ENCODE data around the gene ATP8B1. TPM values are rescaled to one million over a fixed set of nuclear protein-coding genes. Genes with fewer than 3 reads are reported as not detected.
A peak's percentile ranks its signal among the peaks of the same experiment; 100 is the strongest.

The ATP8B1 gene
- total RNA-seq, 4 donors from 2014 or later = 120 to 321 (median 252) TPM

DNA sequence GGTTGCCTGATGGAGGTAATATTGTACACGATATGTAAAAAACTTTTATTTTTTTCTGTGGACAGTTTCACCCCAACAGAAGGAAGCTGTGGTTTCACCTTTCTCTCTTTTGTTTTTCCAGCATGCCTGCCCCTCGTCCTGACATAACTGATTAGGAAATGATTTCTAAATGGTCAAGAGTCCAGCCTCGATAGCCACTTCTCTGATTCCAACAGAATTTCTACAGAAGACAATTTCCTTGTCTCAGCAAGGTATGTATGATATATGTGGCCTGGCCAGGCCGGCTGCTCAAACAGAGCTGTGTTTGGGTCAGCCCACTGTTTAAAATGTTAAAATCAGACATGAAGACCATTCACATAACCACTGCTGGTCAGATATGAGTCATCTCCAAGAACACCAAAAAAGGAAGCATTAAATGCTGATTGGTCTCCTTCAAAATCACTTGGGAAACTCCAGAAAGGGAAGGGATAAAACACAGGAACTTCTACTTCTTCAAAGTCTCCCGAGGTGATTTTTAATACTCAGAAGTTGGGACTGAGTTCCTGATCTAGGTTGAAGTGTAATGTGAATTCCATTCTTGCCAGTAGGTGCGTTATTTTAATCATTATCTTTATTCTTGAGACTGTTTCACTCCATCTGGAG is 22.3 kb downstream of the ATP8B1 start:
- WGBS, 2 donors (ENCODE audit: low coverage in 1 of 2) = 5 to 18% methylated on average over 6 of the region's 6 CpGs
- intact Hi-C loops (cut with DNase I; ENCODE audit: low total_unique reads) = no loop called here
- no peaks in the 10 kb centered on the region for H3K9me3 ChIP-seq
- no peak overlapping the region for H3K4me3 ChIP-seq
- peaks cover 14 to 90% (median 53%) of the 10 kb centered on the region in 4 donors for H3K4me1 ChIP-seq
- H3K36me3 ChIP-seq = no peaks in the 10 kb centered on the region
- TF ChIP-seq, protein P1, sequence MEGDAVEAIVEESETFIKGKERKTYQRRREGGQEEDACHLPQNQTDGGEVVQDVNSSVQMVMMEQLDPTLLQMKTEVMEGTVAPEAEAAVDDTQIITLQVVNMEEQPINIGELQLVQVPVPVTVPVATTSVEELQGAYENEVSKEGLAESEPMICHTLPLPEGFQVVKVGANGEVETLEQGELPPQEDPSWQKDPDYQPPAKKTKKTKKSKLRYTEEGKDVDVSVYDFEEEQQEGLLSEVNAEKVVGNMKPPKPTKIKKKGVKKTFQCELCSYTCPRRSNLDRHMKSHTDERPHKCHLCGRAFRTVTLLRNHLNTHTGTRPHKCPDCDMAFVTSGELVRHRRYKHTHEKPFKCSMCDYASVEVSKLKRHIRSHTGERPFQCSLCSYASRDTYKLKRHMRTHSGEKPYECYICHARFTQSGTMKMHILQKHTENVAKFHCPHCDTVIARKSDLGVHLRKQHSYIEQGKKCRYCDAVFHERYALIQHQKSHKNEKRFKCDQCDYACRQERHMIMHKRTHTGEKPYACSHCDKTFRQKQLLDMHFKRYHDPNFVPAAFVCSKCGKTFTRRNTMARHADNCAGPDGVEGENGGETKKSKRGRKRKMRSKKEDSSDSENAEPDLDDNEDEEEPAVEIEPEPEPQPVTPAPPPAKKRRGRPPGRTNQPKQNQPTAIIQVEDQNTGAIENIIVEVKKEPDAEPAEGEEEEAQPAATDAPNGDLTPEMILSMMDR (IDR thresholded peaks at IDR 0.05) = no peak
- TF ChIP-seq POLR2A (IDR thresholded peaks at IDR 0.05) (no peak), EP300 (IDR thresholded peaks at IDR 0.05; ENCODE audit: low read depth) (no peak), POLR2AphosphoS5 (IDR thresholded peaks at IDR 0.05) (peak in 1 of 3 donors; percentile 2)
- no peak for DNase-seq
- peak overlapping the region; percentile 52 to 79 (median 68) for H3K27ac ChIP-seq
- no peaks in the 10 kb centered on the region for H3K27me3 ChIP-seq
- in situ Hi-C loops (cut with MboI; ENCODE audit: low pct_ligation_motif_present in 1 of 4, low pct_unique_long_range_greater_than_20kb in 1 of 4, low sequenced_read_pairs in 3 of 4) = no loop called here

DNA sequence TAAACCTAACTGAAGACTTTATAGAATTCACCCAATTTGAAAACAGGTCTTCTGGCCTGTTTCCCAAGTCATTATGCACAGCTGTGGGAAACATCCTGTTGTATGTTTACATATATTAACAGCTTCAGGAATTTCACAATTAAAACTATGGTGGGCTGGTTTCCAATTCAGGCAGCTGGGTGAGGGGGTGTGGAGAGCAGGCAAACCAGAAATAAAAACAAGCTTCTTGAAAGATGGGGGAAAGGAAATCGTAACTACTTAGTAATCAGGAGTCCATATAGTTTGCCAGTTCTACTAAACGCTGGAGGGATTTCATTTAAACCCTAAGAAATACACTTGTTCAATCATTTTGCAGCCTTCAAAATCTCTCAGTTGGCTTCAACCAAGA is 22.8 kb downstream of the ATP8B1 start:
- Histone ChIP-seq H3K27ac (peak overlapping the region; percentile 52 to 79 (median 68)), H3K4me1 (peaks cover 17 to 90% (median 52%) of the 10 kb centered on the region in 4 donors), H3K27me3 (no peaks in the 10 kb centered on the region), H3K4me3 (no peak overlapping the region), H3K36me3 (no peaks in the 10 kb centered on the region), H3K9me3 (no peaks in the 10 kb centered on the region)
- no peak for TF ChIP-seq POLR2A (IDR thresholded peaks at IDR 0.05)
- DNase-seq = no peak
- WGBS, 2 donors (ENCODE audit: low coverage in 1 of 2) = 6 to 17% methylated on average over 2 of the region's 2 CpGs
- in situ Hi-C loops (cut with MboI; ENCODE audit: low pct_ligation_motif_present in 1 of 4, low pct_unique_long_range_greater_than_20kb in 1 of 4, low sequenced_read_pairs in 3 of 4) (no loop called here), intact Hi-C loops (cut with DNase I; ENCODE audit: low total_unique reads) (no loop called here)

DNA sequence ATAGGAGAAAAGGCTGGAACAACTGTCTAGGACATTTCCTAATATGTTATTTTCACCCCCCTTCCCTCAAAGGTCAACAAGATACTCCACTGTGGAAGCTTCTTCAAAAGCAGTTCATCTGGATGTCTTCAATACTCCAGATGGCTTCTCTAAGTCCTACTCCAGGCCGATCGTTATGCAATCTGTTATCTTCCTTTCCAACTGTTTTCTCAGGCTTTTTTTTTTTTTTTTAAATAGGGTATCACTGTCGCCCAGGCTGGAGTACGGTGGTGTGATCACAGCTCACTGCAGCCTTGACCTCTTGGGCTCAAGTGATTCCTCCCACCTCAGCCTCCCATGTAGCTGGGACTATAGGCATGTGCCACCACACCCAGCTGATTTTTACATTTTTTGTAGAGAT is 26.3 kb downstream of the ATP8B1 start:
- Histone ChIP-seq H3K4me3 (no peak overlapping the region), H3K27ac (peak overlapping the region in 3 of 4 donors; percentile 52 to 68 (median 62)), H3K36me3 (no peaks in the 10 kb centered on the region), H3K4me1 (peaks cover 16 to 94% (median 63%) of the 10 kb centered on the region in 4 donors), H3K9me3 (no peaks in the 10 kb centered on the region), H3K27me3 (no peaks in the 10 kb centered on the region)
- in situ Hi-C loops (cut with MboI; ENCODE audit: low pct_ligation_motif_present in 1 of 4, low pct_unique_long_range_greater_than_20kb in 1 of 4, low sequenced_read_pairs in 3 of 4) (no loop called here), intact Hi-C loops (cut with DNase I; ENCODE audit: low total_unique reads) (no loop called here)
- no peak for DNase-seq
- WGBS, 2 donors (ENCODE audit: low coverage in 1 of 2) = 22 to 48% methylated on average over 4 of the region's 4 CpGs
- TF ChIP-seq EP300 (IDR thresholded peaks at IDR 0.05; ENCODE audit: low read depth) = no peak
- TF ChIP-seq, protein P1 (IDR thresholded peaks at IDR 0.05) = no peak
- peak in 2 of 3 donors; percentile 22 to 67 for TF ChIP-seq POLR2AphosphoS5 (IDR thresholded peaks at IDR 0.05)

DNA sequence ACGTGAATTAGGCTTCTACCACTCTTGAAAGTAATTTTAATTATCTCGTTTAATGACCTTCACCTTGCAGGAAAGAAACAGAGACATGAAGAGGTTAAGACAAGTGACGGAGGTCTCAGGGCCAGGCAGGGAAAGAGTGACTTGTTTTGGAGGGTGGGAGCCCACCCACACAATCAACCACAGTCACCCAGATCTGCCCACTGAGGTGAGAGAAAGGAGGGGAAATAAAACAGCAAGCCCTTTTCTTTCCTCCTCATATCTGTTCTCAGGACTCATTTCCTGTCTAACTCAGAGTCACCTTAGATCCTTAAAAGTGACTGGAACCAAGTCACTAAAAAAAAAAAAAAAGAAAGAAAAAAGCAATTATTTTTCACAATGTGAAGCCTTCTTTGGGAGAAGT is 26.8 kb downstream of the ATP8B1 start:
- Histone ChIP-seq H3K9me3 (no peaks in the 10 kb centered on the region), H3K4me1 (peaks cover 16 to 94% (median 63%) of the 10 kb centered on the region in 4 donors), H3K4me3 (no peak overlapping the region), H3K27ac (peak overlapping the region; percentile 27 to 68 (median 57)), H3K36me3 (no peaks in the 10 kb centered on the region), H3K27me3 (no peaks in the 10 kb centered on the region)
- intact Hi-C loops (cut with DNase I; ENCODE audit: low total_unique reads) = no loop called here
- in situ Hi-C loops (cut with MboI; ENCODE audit: low pct_ligation_motif_present in 1 of 4, low pct_unique_long_range_greater_than_20kb in 1 of 4, low sequenced_read_pairs in 3 of 4) = no loop called here
- TF ChIP-seq EP300 (IDR thresholded peaks at IDR 0.05; ENCODE audit: low read depth) = no peak
- TF ChIP-seq POLR2A (IDR thresholded peaks at IDR 0.05) = no peak
- no peak for TF ChIP-seq POLR2AphosphoS5 (IDR thresholded peaks at IDR 0.05)
- TF ChIP-seq, protein P1 (IDR thresholded peaks at IDR 0.05) = no peak
- no peak for DNase-seq
- WGBS, 2 donors (ENCODE audit: low coverage in 1 of 2) = 76 to 87% methylated on average over 3 of the region's 3 CpGs

DNA sequence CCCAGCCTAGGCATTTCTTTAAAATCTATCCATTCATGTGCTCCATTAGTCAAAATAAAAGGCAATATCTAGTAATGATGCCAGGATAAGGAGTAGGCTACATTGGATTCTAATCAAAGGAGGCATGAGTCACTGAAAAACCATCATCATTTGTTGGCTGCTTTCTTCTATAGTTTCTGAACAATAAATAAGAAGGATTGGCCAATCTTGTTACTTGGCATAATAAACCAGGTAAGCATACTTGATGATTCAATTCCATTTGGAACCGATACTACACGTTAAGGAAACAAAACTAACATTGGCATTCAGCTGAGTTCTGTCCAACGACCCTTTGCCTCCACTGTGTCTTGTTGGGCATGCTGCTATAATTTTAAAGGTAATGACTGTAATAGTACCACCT is 27.2 kb downstream of the ATP8B1 start:
- WGBS, 2 donors (ENCODE audit: low coverage in 1 of 2) = 45 to 61% methylated on average over 3 of the region's 3 CpGs

More for the DNA sequence above, 27.2 kb downstream of the ATP8B1 start:
- H3K27me3 ChIP-seq = no peaks in the 10 kb centered on the region
- in situ Hi-C loops (cut with MboI; ENCODE audit: low pct_ligation_motif_present in 1 of 4, low pct_unique_long_range_greater_than_20kb in 1 of 4, low sequenced_read_pairs in 3 of 4) (no loop called here), intact Hi-C loops (cut with DNase I; ENCODE audit: low total_unique reads) (no loop called here)
- DNase-seq = no peak
- H3K27ac ChIP-seq = peak overlapping the region; percentile 27 to 68 (median 57)
- no peaks in the 10 kb centered on the region for H3K36me3 ChIP-seq
- H3K9me3 ChIP-seq = no peaks in the 10 kb centered on the region
- no peak overlapping the region for H3K4me3 ChIP-seq
- TF ChIP-seq, protein P1 (IDR thresholded peaks at IDR 0.05) = no peak
- TF ChIP-seq POLR2AphosphoS5 (IDR thresholded peaks at IDR 0.05) (no peak), EP300 (IDR thresholded peaks at IDR 0.05; ENCODE audit: low read depth) (no peak), POLR2A (IDR thresholded peaks at IDR 0.05) (no peak)
- H3K4me1 ChIP-seq = peaks cover 14 to 93% (median 61%) of the 10 kb centered on the region in 4 donors

All from transverse colon (tissue), 4 donors.